AG10803 (cell line): Measurements from ENCODE around the gene SPTBN4.
A peak's percentile ranks its signal among the peaks of the same experiment; 100 is the strongest.

Experiments used
- DNase-seq: peaks from one replicate; pipeline ENCODE4 v3.0.0; 2010; ENCODE audit warnings: low read depth
- H3K4me3 ChIP-seq: 2 replicates; pipeline ENCODE4 v1.5.1; 2011; ENCODE audit warnings: mild to moderate bottlenecking, low read length, control low read depth
- CTCF ChIP-seq: conservative IDR thresholded peaks from 2 replicates; pipeline ENCODE4 v1.5.1; 2011; ENCODE audit warnings: mild to moderate bottlenecking, low read length, control low read depth, inconsistent platforms

SPTBN4 gene

GRCh38 chr19:40599331-40599901 lies 132.6 kb downstream of the SPTBN4 start:
- TF ChIP-seq CTCF: 0 out of 2 replicates have a peak, but pooled peaks have one; percentile 2
- no peak for DNase-seq
- H3K4me3 ChIP-seq: no peak overlapping the region

GRCh38 chr19:40599902-40600569 lies 133.2 kb downstream of the SPTBN4 start:
- TF ChIP-seq CTCF: no peak
- no peak overlapping the region for H3K4me3 ChIP-seq
- DNase-seq: no peak

GRCh38 chr19:40600570-40601133 lies 133.9 kb downstream of the SPTBN4 start:
- no peak for DNase-seq
- 0 out of 2 replicates have a peak, but pooled peaks have one; percentile 1 for TF ChIP-seq CTCF
- no peak overlapping the region for H3K4me3 ChIP-seq

GRCh38 chr19:40601134-40601974 lies 134.6 kb downstream of the SPTBN4 start, which contains the start of gene LTBP4:
Gene LTBP4, plus strand, starts transcription at chr19:40601369. Its CDS starts 19 bp downstream, at chr19:40601388.
- DNase-seq: no peak
- H3K4me3 ChIP-seq: peak within 1 kb of the TSS; percentile 34
- 0 out of 2 replicates have a peak, but pooled peaks have one; percentile 0 for TF ChIP-seq CTCF

- TF ChIP-seq CTCF: no peak
- peak overlapping the region; percentile 58 for H3K4me3 ChIP-seq
- no peak for DNase-seq
Observed at GRCh38 chr19:40603071-40603388, 136.2 kb downstream of the SPTBN4 start.

GRCh38 chr19:40603389-40604170 lies 136.8 kb downstream of the SPTBN4 start:
- H3K4me3 ChIP-seq: peak overlapping the region; percentile 58
- TF ChIP-seq CTCF: peak; percentile 31; the same call in 1 of the 2 replicates
- DNase-seq: peak; percentile 91
